Subcutaneous adipose tissue (tissue), 4 donors: Measurements from ENCODE around the gene ITGA5. TPM values are rescaled to one million over a fixed set of nuclear protein-coding genes. Genes with fewer than 3 reads are reported as not detected.

Experiments used
- total RNA-seq, 4 donors: library from RNA; depleted of rRNA; stranded (reverse); fragments of >200 nt; gene quantifications; one replicate each; pipeline ENCODE4 v1.1.0, GENCODE V29; 2016

ITGA5 gene
- total RNA-seq, 4 donors from 2014 or later = 81.5 to 150 (median 109) TPM

Other genes with a start within 250 kb of the ITGA5 start
- 10 to 100 TPM; 17.1 to 32.8 (median 24.4) TPM for gene SMUG1, start 230.3 kb downstream of the ITGA5 start, total RNA-seq
- gene CBX5, start 139.1 kb downstream of the ITGA5 start, total RNA-seq = 10 to 100 TPM; 19.2 to 32.4 (median 24.0) TPM
- gene HNRNPA1, start 138.5 kb downstream of the ITGA5 start, total RNA-seq = 100 to 1,000 TPM; 352 to 490 (median 450) TPM
- under 1 TPM in 1 of 4 donors, not detected in 3; 0.51 TPM for gene NFE2, start 118.3 kb downstream of the ITGA5 start, total RNA-seq
- 10 to 100 TPM; 60.8 to 92.3 (median 79.5) TPM for gene COPZ1, start 94.1 kb downstream of the ITGA5 start, total RNA-seq
- 1 to 10 TPM in 1 of 4 donors, under 1 TPM in 2, not detected in 1; 0.44 to 1.1 (median 0.51) TPM for gene GPR84, start 54.8 kb downstream of the ITGA5 start, total RNA-seq
- 10 to 100 TPM in 3 of 4 donors, 1 to 10 TPM in 1; 8.8 to 53.9 (median 21.1) TPM for gene ZNF385A, start 34.5 kb downstream of the ITGA5 start, total RNA-seq
- gene GTSF1, start 54.3 kb upstream of the ITGA5 start, total RNA-seq = 1 to 10 TPM in 1 of 4 donors, not detected in 3; 9.3 TPM
- gene NCKAP1L, start 78.5 kb upstream of the ITGA5 start, total RNA-seq = 100 to 1,000 TPM in 1 of 4 donors, 10 to 100 TPM in 3; 31.1 to 166 (median 49.3) TPM
- 10 to 100 TPM; 28.0 to 50.3 (median 42.1) TPM for gene PDE1B, start 130.3 kb upstream of the ITGA5 start, total RNA-seq
- 100 to 1,000 TPM; 140 to 959 (median 219) TPM for gene PPP1R1A, start 169.4 kb upstream of the ITGA5 start, total RNA-seq
- gene LACRT, start 215.6 kb upstream of the ITGA5 start, total RNA-seq = not detected
- gene DCD, start 229.1 kb upstream of the ITGA5 start, total RNA-seq = not detected